GM19043 (cell line): Measurements from ENCODE around the gene BCDIN3D.

Experiments used
- ATAC-seq: cut with Tn5 transposase; IDR thresholded peaks from one replicate; pipeline ENCODE4 v1.9.1; 2021; ENCODE audit warnings: low read depth; ENCODE audit not compliant: unreplicated experiment

Gene BCDIN3D

DNA sequence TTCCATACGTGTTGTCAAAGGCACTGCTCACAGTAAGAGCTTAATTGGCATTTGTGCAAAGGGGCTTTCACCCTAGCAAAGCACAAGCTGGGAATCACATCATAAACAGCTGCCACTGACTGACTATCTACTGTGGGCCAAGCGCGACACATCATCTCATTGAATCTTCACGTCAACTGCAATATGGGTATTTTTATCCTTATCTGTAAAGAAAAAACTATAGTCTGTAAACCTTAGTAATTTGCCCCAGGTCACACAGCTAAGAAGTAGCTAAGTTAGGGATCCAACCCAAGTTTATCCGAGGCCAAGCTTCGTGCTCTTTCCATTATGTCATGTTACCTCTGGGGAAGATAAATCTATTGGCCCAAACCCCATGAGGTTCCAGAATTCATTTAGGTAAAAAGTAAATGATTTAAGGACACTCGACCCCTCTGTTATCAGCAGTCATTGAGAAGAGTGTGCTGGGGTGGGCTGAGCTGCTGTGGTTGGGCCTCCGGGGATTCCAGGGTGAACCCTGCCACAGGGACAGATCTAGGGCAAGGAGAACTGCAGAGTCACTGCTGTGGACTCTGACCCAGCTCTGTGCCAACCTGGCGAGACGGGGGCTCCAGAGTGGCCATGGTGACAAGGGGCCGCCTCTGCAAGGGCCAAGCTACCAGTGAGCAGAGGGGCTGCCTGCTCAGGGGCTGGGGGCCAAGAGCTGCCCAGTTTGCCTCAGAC lies 42.3 kb downstream of the BCDIN3D start:
- ATAC-seq, result no peak

DNA sequence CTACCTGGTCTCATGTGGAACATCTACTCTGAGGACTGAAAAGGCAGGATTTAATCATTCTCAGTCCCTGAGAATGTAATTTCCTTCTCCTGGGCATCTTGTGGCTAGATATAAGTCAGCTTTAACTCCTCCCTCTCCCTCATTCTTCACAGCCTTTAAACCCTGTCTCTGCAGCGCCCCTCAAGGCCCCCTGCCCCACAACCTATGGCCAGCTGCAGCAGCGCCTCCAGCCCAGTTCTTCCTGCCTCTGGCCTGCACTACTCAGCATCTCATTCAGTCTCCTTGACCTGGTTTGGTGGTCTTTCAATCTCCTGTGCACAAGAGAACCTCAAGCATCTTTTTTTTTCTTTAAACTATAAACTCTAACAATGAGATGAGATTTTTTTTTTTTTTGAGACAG lies 44.0 kb downstream of the BCDIN3D start:
- ATAC-seq, result no peak

GRCh38 chr12:49798248-49798647 lies 44.7 kb downstream of the BCDIN3D start:
- ATAC-seq, result no peak

GRCh38 chr12:49797449-49797776 lies 45.5 kb downstream of the BCDIN3D start:
- no peak for ATAC-seq

DNA sequence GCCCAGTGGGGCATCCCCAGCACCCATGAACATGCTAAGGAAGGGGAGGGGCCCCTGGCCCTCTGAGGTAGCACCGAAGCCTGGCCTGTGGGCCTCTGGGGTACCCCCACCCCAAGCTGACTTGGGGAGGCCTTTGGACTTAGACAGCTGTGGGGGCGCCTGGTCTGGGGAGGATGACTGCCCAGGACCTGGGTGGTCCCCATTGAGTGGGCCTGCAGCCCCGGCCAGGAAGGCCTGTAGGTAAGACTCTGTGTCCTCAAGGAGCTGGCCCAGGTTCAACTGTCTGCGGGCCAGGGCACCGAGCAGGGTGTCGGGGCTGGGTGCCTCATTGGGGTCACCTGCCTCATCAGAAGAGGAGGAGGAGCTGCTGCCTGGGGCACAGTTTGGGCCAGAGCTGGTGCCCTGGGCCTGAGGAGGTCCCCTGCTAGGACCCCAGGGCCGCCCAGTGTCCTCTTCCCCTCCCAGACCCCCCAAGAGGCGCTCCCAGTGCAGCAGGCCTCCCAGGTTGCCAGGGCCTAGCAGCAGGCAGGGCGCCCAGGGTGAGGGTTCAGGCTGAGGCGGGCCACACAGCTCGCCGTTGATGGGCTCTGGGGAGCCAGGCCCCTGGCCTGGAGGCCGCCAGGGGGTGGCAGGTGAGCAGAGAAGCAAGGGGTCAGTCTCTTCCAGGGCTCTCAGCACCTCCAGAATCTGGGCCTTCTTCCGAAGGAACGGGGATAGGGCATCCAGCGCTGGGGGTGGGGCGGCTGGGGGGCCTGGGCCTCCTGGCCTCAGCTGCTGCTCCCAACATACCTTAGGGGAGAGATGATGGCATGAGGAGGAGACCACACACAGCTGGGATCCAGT lies 46.1 kb downstream of the BCDIN3D start:
- no peak for ATAC-seq

- ATAC-seq, result no peak
Measured at GRCh38 chr12:49796155-49796554, 46.8 kb downstream of the BCDIN3D start.

GRCh38 chr12:49795654-49796105 lies 47.2 kb downstream of the BCDIN3D start:
- no peak for ATAC-seq

- no peak for ATAC-seq
Measured at GRCh38 chr12:49794811-49795653, 47.9 kb downstream of the BCDIN3D start.

GRCh38 chr12:49794021-49794420 lies 48.9 kb downstream of the BCDIN3D start:
- no peak for ATAC-seq

- no peak for ATAC-seq
Measured at GRCh38 chr12:49793620-49794019, 49.3 kb downstream of the BCDIN3D start.

- no peak for ATAC-seq
Measured at GRCh38 chr12:49792976-49793580, 49.8 kb downstream of the BCDIN3D start.

GRCh38 chr12:49792181-49792970 lies 50.5 kb downstream of the BCDIN3D start:
- no peak for ATAC-seq

DNA sequence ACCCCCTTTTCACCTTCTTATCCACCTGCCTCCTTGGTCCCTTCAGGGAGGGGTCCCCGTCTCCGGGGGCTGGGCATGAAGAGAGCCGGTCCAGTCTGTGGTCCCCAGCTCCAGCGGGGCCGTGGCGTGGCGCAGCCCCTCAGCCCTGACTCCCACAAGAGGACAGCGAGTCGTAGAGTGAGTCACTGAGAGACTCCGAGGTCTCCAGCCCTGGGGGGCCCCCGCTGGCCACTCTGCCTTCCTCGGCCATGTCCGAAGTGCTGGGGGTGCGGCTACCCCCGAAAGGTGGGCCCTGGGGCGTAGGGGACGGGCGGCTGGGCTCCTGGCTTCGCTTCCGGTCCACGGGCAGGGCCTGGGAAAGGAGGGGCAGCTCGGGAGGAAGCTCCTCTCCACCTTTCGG lies 51.2 kb downstream of the BCDIN3D start:
- ATAC-seq, result no peak

DNA sequence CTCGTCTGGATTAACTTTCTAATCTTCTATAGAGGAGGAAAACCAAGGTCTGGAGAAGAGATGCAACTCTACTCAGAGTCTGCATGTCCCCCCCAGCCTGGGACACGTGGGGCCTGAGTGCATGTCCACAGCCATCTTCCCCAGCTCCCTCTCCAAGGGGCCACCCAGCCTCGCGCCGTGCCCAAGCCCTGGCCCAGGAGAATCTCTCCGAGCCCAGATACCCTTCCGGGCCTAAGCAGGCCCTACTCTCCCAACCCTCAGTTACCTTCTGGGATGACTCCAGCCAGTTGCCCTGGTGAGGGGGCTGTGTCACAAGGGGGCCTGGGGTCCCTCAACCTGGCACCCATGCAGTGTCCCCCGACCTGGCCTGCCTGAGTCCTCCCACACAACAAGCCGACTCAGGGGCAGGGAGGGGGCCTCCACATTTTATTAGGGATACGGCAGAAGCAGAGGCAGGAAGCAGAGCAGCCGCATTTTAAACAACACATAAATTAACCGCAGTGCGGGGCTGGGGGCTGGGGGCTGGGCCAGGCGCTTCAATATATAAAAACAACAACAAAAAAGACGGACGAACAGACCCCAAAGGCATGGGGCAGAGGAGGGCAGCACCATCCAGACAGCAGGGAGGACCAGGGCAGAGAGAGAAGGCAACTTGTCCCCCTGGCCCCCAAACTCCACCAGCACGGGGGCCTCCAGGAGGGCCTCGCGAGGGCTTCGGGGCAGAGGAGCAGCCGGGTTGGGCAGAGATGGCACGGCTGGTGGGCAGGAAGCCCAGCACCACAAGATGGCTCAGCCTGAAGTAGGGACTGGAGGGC lies 52.0 kb downstream of the BCDIN3D start:
- no peak for ATAC-seq

- no peak for ATAC-seq
Measured at GRCh38 chr12:49789992-49790391, 52.9 kb downstream of the BCDIN3D start.

DNA sequence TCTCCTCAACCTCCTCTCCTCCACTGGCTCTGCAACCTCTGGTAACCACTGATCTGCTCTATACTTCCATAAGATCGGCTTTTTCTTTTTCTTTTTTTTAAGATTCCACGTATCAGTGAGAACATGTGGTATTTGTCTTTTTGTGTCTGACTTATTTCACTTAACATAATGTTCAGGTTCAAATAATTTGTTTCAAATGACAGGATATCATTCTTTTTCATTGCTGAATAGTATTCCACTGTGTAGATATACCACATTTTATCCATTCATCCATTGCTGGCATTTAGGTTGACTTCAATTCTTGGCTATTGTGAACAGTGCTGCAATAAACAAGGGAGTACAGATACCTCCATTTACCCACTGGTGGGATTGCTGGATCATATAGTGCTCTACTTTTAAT lies 55.2 kb downstream of the BCDIN3D start:
- no peak for ATAC-seq
